Neutrophil (primary cell): Measurements from ENCODE around the gene PDE2A.

Experiments used
- H3K27ac ChIP-seq: fragments of 200-600 bp; sonication (generic); 2 replicates; pipeline ENCODE4 v1.5.1; 2016; ENCODE audit warnings: mild to moderate bottlenecking, moderate library complexity
- H3K27me3 ChIP-seq: fragments of 200-600 bp; sonication (generic); 2 replicates; pipeline ENCODE4 v1.6.0; 2016; ENCODE audit warnings: mild to moderate bottlenecking
- H3K36me3 ChIP-seq: fragments of 200-600 bp; sonication (generic); 2 replicates; pipeline ENCODE4 v1.5.1; 2017
- H3K4me1 ChIP-seq, 2 experiments: fragments of 200-600 bp in 1 of 2; sonication (generic) in 1 of 2; 1 replicate in 1 of 2; 2 replicates in 1 of 2; pipeline versions ENCODE4 v1.5.1 to v1.6.1; 2013 to 2016; ENCODE audit warnings: low read depth in 1 of 2, low read length in 1 of 2, mild to moderate bottlenecking in 1 of 2, moderate library complexity in 1 of 2; ENCODE audit not compliant: control insufficient read depth in 1 of 2, insufficient read depth in 1 of 2
- H3K4me3 ChIP-seq, 2 experiments: fragments of 200-600 bp in 1 of 2; sonication (generic) in 1 of 2; 1 replicate in 1 of 2; 2 replicates in 1 of 2; pipeline ENCODE4 v1.5.1; 2013 to 2016; ENCODE audit warnings: low read depth in 1 of 2, low read length in 1 of 2, mild to moderate bottlenecking in 1 of 2, moderate library complexity in 1 of 2
- H3K9me3 ChIP-seq: fragments of 200-600 bp; sonication (generic); 2 replicates; pipeline ENCODE4 v1.5.1; 2016
- TF ChIP-seq, protein P1 (sequence below): fragments of 200-600 bp; sonication (generic); IDR thresholded peaks from 2 replicates; pipeline ENCODE4 v1.5.1; 2016; ENCODE audit warnings: antibody characterized with exemption

PDE2A gene

DNA sequence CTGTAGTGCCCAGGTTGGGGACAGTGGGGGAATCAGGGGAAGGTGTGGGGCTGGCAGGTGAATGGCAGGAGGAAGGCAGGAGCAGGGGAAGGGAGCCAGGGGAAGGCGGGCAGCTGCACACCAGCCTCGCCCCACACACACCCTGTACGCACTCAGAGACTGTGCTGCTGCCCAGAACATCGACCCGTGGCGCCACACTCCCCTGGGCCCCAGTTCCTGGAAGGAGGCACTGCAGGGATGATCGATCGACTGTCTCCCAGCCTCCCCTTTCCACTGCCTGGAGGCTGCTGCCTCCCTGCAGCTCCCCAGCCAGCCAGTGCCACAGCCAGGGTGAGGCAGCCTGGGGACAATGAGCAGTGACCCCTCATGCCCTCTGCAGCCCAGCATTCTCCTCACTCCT is 19.2 kb downstream of the PDE2A start:
- Histone ChIP-seq H3K27ac (no peak overlapping the region), H3K4me1 (no peaks in the 10 kb centered on the region), H3K36me3 (no peaks in the 10 kb centered on the region), H3K27me3 (peaks cover 20% of the 10 kb centered on the region), H3K9me3 (no peaks in the 10 kb centered on the region), H3K4me3 (no peak overlapping the region)
- TF ChIP-seq, protein P1, sequence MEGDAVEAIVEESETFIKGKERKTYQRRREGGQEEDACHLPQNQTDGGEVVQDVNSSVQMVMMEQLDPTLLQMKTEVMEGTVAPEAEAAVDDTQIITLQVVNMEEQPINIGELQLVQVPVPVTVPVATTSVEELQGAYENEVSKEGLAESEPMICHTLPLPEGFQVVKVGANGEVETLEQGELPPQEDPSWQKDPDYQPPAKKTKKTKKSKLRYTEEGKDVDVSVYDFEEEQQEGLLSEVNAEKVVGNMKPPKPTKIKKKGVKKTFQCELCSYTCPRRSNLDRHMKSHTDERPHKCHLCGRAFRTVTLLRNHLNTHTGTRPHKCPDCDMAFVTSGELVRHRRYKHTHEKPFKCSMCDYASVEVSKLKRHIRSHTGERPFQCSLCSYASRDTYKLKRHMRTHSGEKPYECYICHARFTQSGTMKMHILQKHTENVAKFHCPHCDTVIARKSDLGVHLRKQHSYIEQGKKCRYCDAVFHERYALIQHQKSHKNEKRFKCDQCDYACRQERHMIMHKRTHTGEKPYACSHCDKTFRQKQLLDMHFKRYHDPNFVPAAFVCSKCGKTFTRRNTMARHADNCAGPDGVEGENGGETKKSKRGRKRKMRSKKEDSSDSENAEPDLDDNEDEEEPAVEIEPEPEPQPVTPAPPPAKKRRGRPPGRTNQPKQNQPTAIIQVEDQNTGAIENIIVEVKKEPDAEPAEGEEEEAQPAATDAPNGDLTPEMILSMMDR, result no peak

DNA sequence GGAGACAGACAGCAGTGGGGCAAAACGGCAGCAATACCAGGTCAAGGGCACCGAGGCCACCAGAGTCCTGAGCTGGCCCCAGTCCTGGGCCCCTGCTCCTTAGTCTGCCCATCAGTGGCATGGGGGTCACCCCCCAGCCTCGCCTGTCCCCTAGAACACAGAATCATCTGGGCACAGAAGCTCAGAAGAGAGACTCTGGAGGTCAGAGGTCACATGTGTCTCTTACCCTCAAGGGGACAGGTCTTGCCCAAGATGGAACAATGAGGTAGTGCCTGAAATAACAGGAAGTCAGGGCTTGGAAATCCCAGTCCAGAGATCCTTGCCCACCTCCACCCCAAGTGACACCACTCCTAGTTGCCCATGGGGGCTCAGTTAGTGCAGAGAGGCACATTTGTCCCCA is 20.6 kb downstream of the PDE2A start:
- TF ChIP-seq, protein P1, result no peak
- peaks cover 6% of the 10 kb centered on the region for H3K27me3 ChIP-seq
- no peak overlapping the region for H3K4me3 ChIP-seq
- H3K36me3 ChIP-seq, result no peaks in the 10 kb centered on the region
- H3K4me1 ChIP-seq, result no peaks in the 10 kb centered on the region
- H3K27ac ChIP-seq, result no peak overlapping the region
- no peaks in the 10 kb centered on the region for H3K9me3 ChIP-seq

DNA sequence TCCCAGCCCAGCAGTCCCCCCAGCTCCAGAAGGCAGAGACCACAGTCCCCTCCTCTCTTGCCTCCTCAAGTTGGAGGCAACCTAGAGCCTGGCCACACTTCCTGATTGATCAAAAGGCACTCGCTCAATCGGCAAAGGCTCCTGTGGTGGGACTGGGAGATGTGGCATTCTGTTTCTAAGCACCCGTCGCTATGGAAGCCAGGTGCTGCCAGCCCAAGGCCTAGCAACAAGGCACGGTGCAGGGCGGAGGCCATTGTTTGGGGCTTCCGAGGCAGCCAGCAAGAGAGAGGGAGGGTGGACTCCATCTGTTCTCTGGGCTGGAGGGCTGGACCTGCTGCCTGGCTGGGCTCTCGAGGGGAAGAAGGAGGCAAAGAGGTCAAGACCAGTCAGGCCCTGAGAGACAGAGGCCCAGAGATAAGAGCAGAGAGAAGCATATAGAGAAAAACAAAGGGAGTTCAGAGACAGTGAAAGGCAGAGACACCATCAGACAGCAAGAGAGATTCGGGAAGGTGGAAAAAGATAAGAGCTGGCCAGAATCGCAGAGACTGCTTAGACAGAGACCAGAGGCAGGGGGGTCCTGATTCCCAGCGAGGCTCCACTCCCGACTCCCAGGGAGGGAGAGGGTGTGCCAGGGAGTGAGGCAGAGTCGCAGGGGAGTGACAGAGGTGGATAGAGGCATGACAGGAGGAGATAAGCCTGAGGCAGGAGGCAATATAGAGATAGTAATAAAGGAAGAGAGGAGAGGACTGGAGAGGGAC is 21.2 kb downstream of the PDE2A start:
- no peak overlapping the region for H3K27ac ChIP-seq
- no peaks in the 10 kb centered on the region for H3K9me3 ChIP-seq

DNA sequence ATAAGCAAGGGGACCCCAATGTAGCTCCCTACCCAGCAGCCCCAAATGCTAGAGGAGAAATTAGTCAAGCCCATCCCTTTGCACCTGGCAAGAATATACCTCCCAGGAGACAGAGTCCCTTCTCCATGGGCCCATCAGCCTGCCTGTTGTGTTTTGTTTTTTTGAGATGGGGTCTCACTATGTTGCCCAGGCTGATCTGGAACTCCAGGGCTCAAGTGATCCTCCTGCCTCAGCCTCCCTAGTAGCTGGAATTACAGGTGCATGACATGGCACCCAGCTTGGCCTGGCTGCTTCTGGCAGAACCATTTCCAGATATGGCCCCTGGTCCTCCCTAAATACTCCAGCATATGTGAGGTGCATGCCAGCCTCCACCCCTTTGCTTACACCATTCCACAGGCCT is 22.1 kb downstream of the PDE2A start:
- Histone ChIP-seq H3K36me3 (no peaks in the 10 kb centered on the region), H3K4me1 (no peaks in the 10 kb centered on the region), H3K27me3 (no peaks in the 10 kb centered on the region), H3K9me3 (no peaks in the 10 kb centered on the region), H3K4me3 (no peak overlapping the region), H3K27ac (no peak overlapping the region)
- TF ChIP-seq, protein P1, result no peak

More for the DNA sequence above, 21.2 kb downstream of the PDE2A start:
- TF ChIP-seq, protein P1, result no peak
- Histone ChIP-seq H3K4me1 (no peaks in the 10 kb centered on the region), H3K36me3 (no peaks in the 10 kb centered on the region), H3K27me3 (no peaks in the 10 kb centered on the region), H3K4me3 (no peak overlapping the region)

DNA sequence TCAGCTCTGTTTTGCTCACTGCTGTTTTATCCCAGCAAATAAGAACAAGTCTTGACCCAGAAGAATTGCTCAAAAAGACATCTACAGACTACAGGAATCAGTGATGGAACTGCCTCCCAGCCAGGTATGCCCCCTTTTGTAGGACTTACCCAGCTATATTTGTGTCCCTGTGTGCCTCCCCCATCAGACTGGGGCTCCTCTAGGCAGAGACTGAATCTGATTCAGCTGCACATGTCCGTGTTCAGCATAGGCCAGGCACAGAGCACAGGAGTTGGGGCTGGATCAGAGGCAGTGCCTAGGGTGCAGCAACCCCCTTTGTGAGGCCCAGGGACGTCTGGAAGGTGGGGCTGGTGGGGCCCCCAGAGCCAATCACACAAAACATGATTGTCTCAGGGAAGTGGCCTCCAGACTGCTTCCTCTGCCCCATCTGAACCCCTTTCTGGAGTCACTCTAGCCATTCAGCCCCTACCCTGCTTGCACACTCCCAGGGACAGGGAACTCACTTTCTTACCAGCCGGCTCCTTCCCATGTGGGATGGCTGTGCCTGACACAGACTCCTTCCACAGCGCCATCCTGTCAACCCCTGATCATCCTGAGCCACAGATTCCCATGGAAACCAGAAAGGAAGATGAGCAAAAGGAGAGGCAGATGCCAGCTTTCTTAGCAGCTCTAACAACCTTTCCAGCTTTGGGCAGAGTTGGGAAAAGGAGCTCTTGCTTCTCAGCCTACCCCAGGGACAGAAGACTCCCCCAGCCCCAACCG is 24.8 kb downstream of the PDE2A start:
- Histone ChIP-seq H3K4me1 (no peaks in the 10 kb centered on the region), H3K36me3 (no peaks in the 10 kb centered on the region), H3K9me3 (no peaks in the 10 kb centered on the region), H3K4me3 (no peak overlapping the region), H3K27me3 (peaks cover 9% of the 10 kb centered on the region), H3K27ac (no peak overlapping the region)
- TF ChIP-seq, protein P1, result no peak
